DOHH2 (cell line): Measurements from ENCODE around the gene ISOC2.

ENCODE experiments used
- H3F3A ChIP-seq: fragments of 200-600 bp; sonication (generic), shearing (Covaris generic); 2 replicates; pipeline ENCODE4 v1.6.0; 2016; ENCODE audit warnings: antibody characterized with exemption, mild to moderate bottlenecking; ENCODE audit not compliant: control insufficient read depth, insufficient read depth
- H3K27ac ChIP-seq: fragments of 200-600 bp; sonication (generic); 2 replicates; pipeline ENCODE4 v1.5.1; 2014; ENCODE audit warnings: low read depth, mild to moderate bottlenecking, low read length, moderate library complexity
- H3K27me3 ChIP-seq: fragments of 200-600 bp; sonication (generic); 2 replicates; pipeline ENCODE4 v1.6.1; 2014; ENCODE audit warnings: mild to moderate bottlenecking, low read length, mixed read lengths; ENCODE audit not compliant: control insufficient read depth
- H3K36me3 ChIP-seq: fragments of 200-600 bp; sonication (generic); 2 replicates; pipeline ENCODE4 v1.6.1; 2014; ENCODE audit warnings: mild to moderate bottlenecking, low read length, moderate library complexity, mixed read lengths; ENCODE audit not compliant: control insufficient read depth
- H3K4me1 ChIP-seq: fragments of 200-600 bp; sonication (generic); 2 replicates; pipeline ENCODE4 v1.6.1; 2014; ENCODE audit warnings: mild to moderate bottlenecking, low read length, mixed read lengths; ENCODE audit not compliant: control insufficient read depth
- H3K4me2 ChIP-seq: fragments of 200-600 bp; sonication (generic); 2 replicates; pipeline ENCODE4 v1.6.0; 2014; ENCODE audit warnings: mild to moderate bottlenecking, low read length, moderate library complexity
- H3K4me3 ChIP-seq: fragments of 200-600 bp; sonication (generic); 2 replicates; pipeline ENCODE4 v1.5.1; 2014; ENCODE audit warnings: mild to moderate bottlenecking, low read length, mixed read lengths
- H3K79me2 ChIP-seq: fragments of 200-600 bp; sonication (generic); 2 replicates; pipeline ENCODE4 v1.6.1; 2014; ENCODE audit warnings: mild to moderate bottlenecking, low read length, mixed read lengths; ENCODE audit not compliant: control insufficient read depth
- H3K9me2 ChIP-seq: fragments of 200-600 bp; sonication (generic); replicated peaks from 2 replicates; pipeline ENCODE4 v1.6.1; 2014; ENCODE audit warnings: mild to moderate bottlenecking, low read length, mixed read lengths; ENCODE audit not compliant: control insufficient read depth
- H3K9me3 ChIP-seq: fragments of 200-600 bp; sonication (generic); 2 replicates; pipeline ENCODE4 v1.6.1; 2014; ENCODE audit warnings: antibody characterized with exemption, low read length, mixed read lengths; ENCODE audit not compliant: control insufficient read depth, insufficient read depth
- H4K20me1 ChIP-seq: fragments of 200-600 bp; sonication (generic); 2 replicates; pipeline ENCODE4 v1.6.0; 2014; ENCODE audit warnings: low read depth, mild to moderate bottlenecking, antibody characterized with exemption, low read length, moderate library complexity; ENCODE audit not compliant: control insufficient read depth, insufficient read depth
- CTCF ChIP-seq: fragments of 200-600 bp; sonication (generic); IDR thresholded peaks from one replicate; pipeline ENCODE4 v1.5.1; 2014; ENCODE audit warnings: antibody characterized with exemption, mild to moderate bottlenecking, low read depth, low read length; ENCODE audit not compliant: poor library complexity, severe bottlenecking
- EZH2phosphoT487 ChIP-seq: fragments of 200-600 bp; sonication (generic); IDR thresholded peaks from 2 replicates; pipeline ENCODE4 v1.6.1; 2017; ENCODE audit warnings: borderline replicate concordance, mild to moderate bottlenecking, antibody characterized with exemption, low read length, moderate library complexity, mixed read lengths

Gene ISOC2

GRCh38 chr19:55406826-55407549, 54.5 kb downstream of the ISOC2 start:
- H3K79me2 ChIP-seq: peaks cover 41% of the 10 kb centered on the region

GRCh38 chr19:55406091-55406825, 55.2 kb downstream of the ISOC2 start:
- Histone ChIP-seq H3K36me3 (peaks cover 63% of the 10 kb centered on the region), H3K79me2 (peaks cover 41% of the 10 kb centered on the region), H3F3A (peaks cover 40% of the 10 kb centered on the region), H3K9me2 (no peaks in the 10 kb centered on the region), H3K4me3 (peak overlapping the region; percentile 89), H3K9me3 (peaks cover 6% of the 10 kb centered on the region), H3K4me2 (peak overlapping the region; percentile 93), H4K20me1 (peaks cover 29% of the 10 kb centered on the region), H3K27ac (peak overlapping the region; percentile 97), H3K27me3 (no peaks in the 10 kb centered on the region), H3K4me1 (peaks cover 27% of the 10 kb centered on the region)
- TF ChIP-seq EZH2phosphoT487: no peak
- no peak for TF ChIP-seq CTCF

More at GRCh38 chr19:55406826-55407549, 54.5 kb downstream of the ISOC2 start:
- peaks cover 29% of the 10 kb centered on the region for H4K20me1 ChIP-seq
- peak overlapping the region; percentile 89 for H3K4me3 ChIP-seq
- H3K27me3 ChIP-seq: no peaks in the 10 kb centered on the region
- H3K4me2 ChIP-seq: peak overlapping the region; percentile 93
- H3F3A ChIP-seq: peaks cover 36% of the 10 kb centered on the region
- H3K9me3 ChIP-seq: peaks cover 6% of the 10 kb centered on the region
- peaks cover 57% of the 10 kb centered on the region for H3K36me3 ChIP-seq
- no peaks in the 10 kb centered on the region for H3K9me2 ChIP-seq
- peak overlapping the region; percentile 97 for H3K27ac ChIP-seq
- peaks cover 27% of the 10 kb centered on the region for H3K4me1 ChIP-seq
- TF ChIP-seq EZH2phosphoT487: no peak
- TF ChIP-seq CTCF: no peak

DNA sequence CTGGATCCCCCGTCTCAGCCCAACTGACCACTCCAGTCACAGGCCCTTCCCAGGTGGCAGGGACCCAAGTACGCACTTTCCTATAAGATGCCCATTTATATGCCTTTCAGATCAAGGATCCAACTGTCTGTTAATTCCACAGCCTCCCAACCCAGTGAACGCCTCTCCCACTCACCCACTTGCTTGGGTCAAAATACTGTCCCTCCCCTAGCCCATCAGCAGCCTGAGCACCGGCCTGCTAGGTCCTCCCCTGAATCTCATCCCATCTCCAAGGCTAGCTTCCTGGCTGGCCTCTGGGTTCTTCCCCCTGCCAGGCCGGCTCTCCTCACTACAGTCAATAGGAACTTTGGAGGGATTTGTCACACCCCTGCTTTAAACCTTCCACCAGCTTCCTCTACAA, 55.8 kb downstream of the ISOC2 start:
- H3K36me3 ChIP-seq: peaks cover 68% of the 10 kb centered on the region
- H3K4me2 ChIP-seq: peak overlapping the region; percentile 93
- no peak overlapping the region for H3K27ac ChIP-seq
- peaks cover 41% of the 10 kb centered on the region for H3K79me2 ChIP-seq
- TF ChIP-seq EZH2phosphoT487 (no peak), CTCF (no peak)
- H3K4me1 ChIP-seq: peaks cover 27% of the 10 kb centered on the region
- no peaks in the 10 kb centered on the region for H3K9me2 ChIP-seq
- peak overlapping the region; percentile 89 for H3K4me3 ChIP-seq
- H4K20me1 ChIP-seq: peaks cover 29% of the 10 kb centered on the region
- H3K9me3 ChIP-seq: peaks cover 6% of the 10 kb centered on the region
- no peaks in the 10 kb centered on the region for H3K27me3 ChIP-seq
- peaks cover 45% of the 10 kb centered on the region for H3F3A ChIP-seq
